Caco-2 (cell line): ENCODE data around the gene DNM1L. TPM values are rescaled to one million over a fixed set of nuclear protein-coding genes. Genes with fewer than 3 reads are reported as not detected.
"Not testable (repeated sequence)": the region's sequence is repeated elsewhere in the genome, so short reads cannot be mapped to it uniquely, and the experiment has no call there.

Experiments
- BruUV-seq: library from RNA; stranded (reverse); fragments of 400-500 nt; replicated peaks from 2 replicates; lab custom pipeline; 2021; lab: Mats Ljungman, UMichigan
- CTCF ChIA-PET: fragments of 300-600 bp; sonication (Branson Sonifier 250); formaldehyde crosslinking; loops from one replicate; lab custom pipeline; 2022; ENCODE audit warnings: antibody characterized with exemption; lab: Charles Lee
- POLR2A ChIA-PET: fragments of 300-600 bp; sonication (Branson Sonifier 250); formaldehyde crosslinking; loops from one replicate; lab custom pipeline; 2022; ENCODE audit warnings: antibody characterized with exemption; lab: Charles Lee
- DNase-seq, 2 experiments: peaks; one replicate each; pipeline versions ENCODE4 v3.0.0 to v3.0.0-alpha.2; 2020 to 2022
- H3K27me3 ChIP-seq: replicated peaks from 2 replicates; pipeline ENCODE4 v1.6.0; 2011; ENCODE audit warnings: low read length; ENCODE audit not compliant: control insufficient read depth, insufficient read depth
- H3K36me3 ChIP-seq: 2 replicates; pipeline ENCODE4 v1.5.1; 2011; ENCODE audit warnings: low read length; ENCODE audit not compliant: control insufficient read depth, insufficient read depth
- H3K4me1 ChIP-seq: fragments of 250-450 bp; sonication (Bioruptor Pico); 2 replicates; pipeline ENCODE4 v1.5.1; 2020; ENCODE audit warnings: mild to moderate bottlenecking
- H3K4me3 ChIP-seq: 2 replicates; pipeline ENCODE4 v1.5.1; 2011; ENCODE audit warnings: low read depth, mild to moderate bottlenecking, control low read depth, low read length
- H3K9me3 ChIP-seq: fragments of 250-450 bp; sonication (Bioruptor Pico); 2 replicates; pipeline ENCODE4 v1.5.1; 2020; ENCODE audit warnings: mild to moderate bottlenecking, moderate library complexity
- H3K27ac Mint-ChIP-seq: one replicate; pipeline ENCODE4 v1.8.0; 2022; ENCODE audit warnings: mixed read lengths; ENCODE audit not compliant: unreplicated experiment
- H3K27me3 Mint-ChIP-seq: one replicate; pipeline ENCODE4 v1.8.0; 2022; ENCODE audit warnings: mixed read lengths; ENCODE audit not compliant: insufficient read depth, unreplicated experiment
- H3K36me3 Mint-ChIP-seq: one replicate; pipeline ENCODE4 v1.8.0; 2022; ENCODE audit warnings: mild to moderate bottlenecking, mixed read lengths; ENCODE audit not compliant: insufficient read depth, unreplicated experiment
- H3K4me1 Mint-ChIP-seq: one replicate; pipeline ENCODE4 v1.8.0; 2022; ENCODE audit warnings: low read depth, mixed read lengths; ENCODE audit not compliant: unreplicated experiment
- H3K4me3 Mint-ChIP-seq: one replicate; pipeline ENCODE4 v1.8.0; 2022; ENCODE audit warnings: mild to moderate bottlenecking, moderate library complexity, mixed read lengths; ENCODE audit not compliant: unreplicated experiment
- H3K9me3 Mint-ChIP-seq: one replicate; pipeline ENCODE4 v1.8.0; 2022; ENCODE audit warnings: mixed read lengths; ENCODE audit not compliant: unreplicated experiment
- CTCF ChIP-seq, 2 experiments: fragments of 200-600 bp in 1 of 2; IDR thresholded peaks; 1 replicate in 1 of 2; 2 replicates in 1 of 2; pipeline versions ENCODE4 v1.5.1 to v1.8.0; 2011 to 2022; ENCODE audit warnings: antibody characterized with exemption in 1 of 2, control low read depth in 1 of 2, inconsistent platforms in 1 of 2, low read depth in 1 of 2, low read length in 1 of 2, mild to moderate bottlenecking in 1 of 2, moderate library complexity in 1 of 2; ENCODE audit not compliant: insufficient read depth in 1 of 2, severe bottlenecking in 1 of 2, unreplicated experiment in 1 of 2
- intact Hi-C: fragments of 100-400 bp; cut with micrococcal nuclease; formaldehyde crosslinking; loops from one replicate; pipeline ENCODE4 v1.10.0; 2022; ENCODE audit not compliant: unreplicated experiment
- total RNA-seq: library from RNA; stranded (reverse); gene quantifications from 2 replicates; pipeline ENCODE4 v1.2.3, GENCODE V29; 2022

DNM1L gene
- total RNA-seq, 1 experiment from 2014 or later = 136 TPM

GRCh38 chr12:32695787-32696186 is 16.7 kb downstream of the DNM1L start:
- Histone ChIP-seq H3K9me3 (peaks cover 11% of the 10 kb centered on the region; the same call in 1 of the 2 replicates), H3K4me1 (no peaks in the 10 kb centered on the region), H3K27me3 (no peaks in the 10 kb centered on the region), H3K4me3 (no peak overlapping the region), H3K36me3 (no peaks in the 10 kb centered on the region; the same call in none of the 2 replicates)
- ChIA-PET POLR2A (no interaction called here), CTCF (no interaction called here)
- H3K4me3 Mint-ChIP-seq = no peak overlapping the region
- no peak overlapping the region for H3K27ac Mint-ChIP-seq
- intact Hi-C loops = no loop called here
- no peak for DNase-seq
- no peaks in the 10 kb centered on the region for H3K4me1 Mint-ChIP-seq
- no TSS peak for BruUV-seq
- H3K27me3 Mint-ChIP-seq = no peaks in the 10 kb centered on the region
- H3K36me3 Mint-ChIP-seq = peaks cover 26% of the 10 kb centered on the region
- no peak for TF ChIP-seq CTCF (IDR thresholded peaks at IDR 0.05; ENCODE audit: insufficient read depth in 1 of 2, low read depth in 1 of 2, low read length in 1 of 2, severe bottlenecking in 1 of 2, unreplicated experiment in 1 of 2)
- H3K9me3 Mint-ChIP-seq = peaks cover 21% of the 10 kb centered on the region

- Histone ChIP-seq H3K4me1 (no peaks in the 10 kb centered on the region), H3K9me3 (peaks cover 11% of the 10 kb centered on the region; the same call in 1 of the 2 replicates), H3K36me3 (no peaks in the 10 kb centered on the region; the same call in none of the 2 replicates), H3K4me3 (no peak overlapping the region), H3K27me3 (no peaks in the 10 kb centered on the region)
- no TSS peak for BruUV-seq
- Mint-ChIP-seq H3K9me3 (peaks cover 21% of the 10 kb centered on the region), H3K36me3 (peaks cover 29% of the 10 kb centered on the region), H3K4me1 (no peaks in the 10 kb centered on the region), H3K27ac (no peak overlapping the region), H3K27me3 (no peaks in the 10 kb centered on the region), H3K4me3 (no peak overlapping the region)
- no peak for DNase-seq
- intact Hi-C loops = no loop called here
- CTCF ChIA-PET = no interaction called here
- POLR2A ChIA-PET = no interaction called here
- no peak for TF ChIP-seq CTCF (IDR thresholded peaks at IDR 0.05; ENCODE audit: insufficient read depth in 1 of 2, low read depth in 1 of 2, low read length in 1 of 2, severe bottlenecking in 1 of 2, unreplicated experiment in 1 of 2)
Observed at GRCh38 chr12:32697445-32697844, 18.3 kb downstream of the DNM1L start.

DNA sequence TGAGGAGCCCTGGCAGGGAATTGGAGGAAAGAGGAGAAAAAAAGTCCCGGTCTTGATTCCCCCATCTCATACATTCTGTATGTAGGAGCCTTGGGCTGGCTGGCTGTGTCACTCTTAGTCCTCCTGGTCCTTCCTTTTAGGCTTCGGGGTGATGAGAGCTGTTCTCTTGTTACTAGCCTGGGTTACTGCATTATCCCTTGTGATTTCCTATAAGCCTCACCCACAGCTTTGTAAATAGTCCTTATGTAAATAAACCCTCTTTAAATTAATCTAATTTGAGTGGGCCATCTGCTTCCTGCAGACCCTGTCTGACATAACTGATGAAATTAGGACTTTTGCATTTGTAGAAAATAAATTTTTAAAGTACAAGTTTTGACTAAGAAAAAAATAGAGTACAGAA is 19.2 kb downstream of the DNM1L start:
- no peak for DNase-seq
- peaks cover 33% of the 10 kb centered on the region for H3K36me3 Mint-ChIP-seq
- TF ChIP-seq CTCF (IDR thresholded peaks at IDR 0.05; ENCODE audit: insufficient read depth in 1 of 2, low read depth in 1 of 2, low read length in 1 of 2, severe bottlenecking in 1 of 2, unreplicated experiment in 1 of 2) = no peak
- no TSS peak for BruUV-seq
- Histone ChIP-seq H3K36me3 (no peaks in the 10 kb centered on the region; the same call in none of the 2 replicates), H3K4me3 (no peak overlapping the region), H3K4me1 (no peaks in the 10 kb centered on the region), H3K27me3 (no peaks in the 10 kb centered on the region), H3K9me3 (peaks cover 11% of the 10 kb centered on the region; the same call in 1 of the 2 replicates)
- CTCF ChIA-PET = no interaction called here
- intact Hi-C loops = no loop called here
- peaks cover 21% of the 10 kb centered on the region for H3K9me3 Mint-ChIP-seq
- POLR2A ChIA-PET = no interaction called here
- H3K4me1 Mint-ChIP-seq = no peaks in the 10 kb centered on the region
- no peak overlapping the region for H3K27ac Mint-ChIP-seq
- no peak overlapping the region for H3K4me3 Mint-ChIP-seq
- no peaks in the 10 kb centered on the region for H3K27me3 Mint-ChIP-seq

DNA sequence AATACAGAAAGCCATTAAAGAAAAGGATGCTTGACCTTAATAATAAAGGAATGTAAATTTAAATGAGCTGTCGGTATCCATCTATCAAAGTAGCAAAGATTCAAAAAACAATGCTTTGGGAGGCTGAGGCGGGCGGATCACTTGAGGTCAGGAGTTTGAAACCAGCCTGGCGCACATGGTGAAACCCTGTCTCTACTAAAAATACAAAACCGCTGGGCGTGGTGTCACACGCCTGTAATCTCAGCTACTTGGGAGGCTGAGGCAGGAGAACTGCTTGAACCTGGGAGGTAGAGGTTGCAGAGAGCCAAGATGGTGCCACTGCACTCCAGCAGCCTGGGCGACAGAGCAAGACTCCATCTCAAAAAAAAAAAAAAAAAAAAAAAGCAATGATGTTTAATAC is 20.3 kb downstream of the DNM1L start:
- H3K27ac Mint-ChIP-seq, H3K4me3 Mint-ChIP-seq, H3K4me1 ChIP-seq, H3K27me3 Mint-ChIP-seq, H3K27me3 ChIP-seq, BruUV-seq, CTCF ChIA-PET, H3K4me1 Mint-ChIP-seq, H3K36me3 ChIP-seq, H3K4me3 ChIP-seq, intact Hi-C loops, DNase-seq: not testable (repeated sequence)
- POLR2A ChIA-PET = interaction anchor here (0.7 kb wide), 1 partner anchor 52 kb away, joined by 3 read pairs; no protein-coding TSS in a partner anchor
- Mint-ChIP-seq H3K9me3 (peaks cover 17% of the 10 kb centered on the region), H3K36me3 (peaks cover 24% of the 10 kb centered on the region)
- peaks cover 11% of the 10 kb centered on the region; the same call in 1 of the 2 replicates for H3K9me3 ChIP-seq
